ENCODE results near the gene RNU1-2.
A peak's percentile ranks its signal among the peaks of the same experiment; 100 is the strongest.
"Not testable (repeated sequence)": the region's sequence is repeated elsewhere in the genome, so short reads cannot be mapped to it uniquely, and the experiment has no call there.

RNU1-2 gene

DNA sequence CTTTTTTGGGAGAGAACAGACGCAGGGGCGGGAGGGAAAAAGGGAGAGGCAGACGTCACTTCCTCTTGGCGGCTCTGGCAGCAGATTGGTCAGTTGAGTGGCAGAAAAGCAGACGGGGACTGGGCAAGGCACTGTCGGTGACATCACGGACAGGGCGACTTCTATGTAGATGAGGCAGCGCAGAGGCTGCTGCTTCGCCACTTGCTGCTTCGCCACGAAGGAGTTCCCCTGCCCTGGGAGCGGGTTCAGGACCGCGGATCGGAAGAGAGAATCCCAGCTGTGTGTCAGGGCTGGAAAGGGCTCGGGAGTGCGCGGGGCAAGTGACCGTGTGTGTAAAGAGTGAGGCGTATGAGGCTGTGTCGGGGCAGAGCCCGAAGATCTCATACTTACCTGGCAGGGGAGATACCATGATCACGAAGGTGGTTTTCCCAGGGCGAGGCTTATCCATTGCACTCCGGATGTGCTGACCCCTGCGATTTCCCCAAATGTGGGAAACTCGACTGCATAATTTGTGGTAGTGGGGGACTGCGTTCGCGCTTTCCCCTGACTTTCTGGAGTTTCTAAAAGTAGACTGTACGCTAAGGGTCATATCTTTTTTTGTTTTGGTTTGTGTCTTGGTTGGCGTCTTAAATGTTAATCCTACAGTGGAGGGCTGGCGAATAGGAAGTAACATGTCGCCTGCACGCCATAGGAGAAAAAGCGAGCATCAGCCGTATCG, at the start of gene RNU1-2:
TSS of gene RNU1-2 (plus strand) at position 383 of the 718 bp plus-strand sequence.
- peak; percentile 71 for DNase-seq (ENCODE audit: low read depth)

- not testable (repeated sequence) for DNase-seq (ENCODE audit: low read depth)
Observed at GRCh38 chr1:16856201-16856600, 39.6 kb upstream of the RNU1-2 start.

GRCh38 chr1:16859167-16860041, 36.4 kb upstream of the RNU1-2 start:
- DNase-seq (ENCODE audit: low read depth) = not testable (repeated sequence)

DNA sequence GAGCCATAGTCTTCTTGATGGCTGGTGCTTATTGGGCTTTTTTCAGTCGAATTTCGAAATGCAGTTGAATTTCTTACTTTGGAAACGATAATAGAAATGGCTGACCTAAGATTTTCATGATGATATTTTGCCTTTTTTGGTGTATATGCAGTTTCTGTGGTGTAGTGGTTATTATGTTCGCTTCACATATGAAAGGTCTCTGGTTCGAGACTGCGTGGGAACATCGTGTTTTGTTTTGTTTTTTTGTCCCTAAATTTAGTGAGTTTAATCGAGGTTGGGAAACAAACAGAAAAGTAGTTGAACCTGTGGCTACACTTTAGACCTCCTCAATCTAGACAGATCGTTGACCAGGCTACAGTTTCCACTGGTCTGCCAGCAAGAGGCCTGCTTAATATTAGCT, 35.7 kb upstream of the RNU1-2 start:
- not testable (repeated sequence) for DNase-seq (ENCODE audit: low read depth)

DNA sequence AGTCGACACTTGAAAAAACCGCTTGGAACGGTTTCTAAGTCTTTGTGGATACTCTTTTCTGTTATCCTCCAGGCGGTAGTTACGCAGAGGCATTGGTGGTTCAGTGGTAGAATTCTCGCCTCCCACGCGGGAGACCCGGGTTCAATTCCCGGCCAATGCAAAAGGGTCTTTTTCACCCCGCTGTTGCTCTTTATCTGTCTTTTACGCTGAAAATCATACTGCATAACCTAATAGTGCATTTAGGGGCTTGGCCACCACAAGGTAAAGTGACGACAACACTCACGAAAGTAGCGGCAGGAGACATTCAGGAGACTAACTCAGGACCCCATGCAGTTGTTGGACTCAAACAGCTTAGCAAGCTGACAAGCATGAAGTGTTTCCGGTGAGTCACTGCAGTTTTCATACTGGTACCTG, 33.9 kb upstream of the RNU1-2 start:
- DNase-seq (ENCODE audit: low read depth) = not testable (repeated sequence)

DNA sequence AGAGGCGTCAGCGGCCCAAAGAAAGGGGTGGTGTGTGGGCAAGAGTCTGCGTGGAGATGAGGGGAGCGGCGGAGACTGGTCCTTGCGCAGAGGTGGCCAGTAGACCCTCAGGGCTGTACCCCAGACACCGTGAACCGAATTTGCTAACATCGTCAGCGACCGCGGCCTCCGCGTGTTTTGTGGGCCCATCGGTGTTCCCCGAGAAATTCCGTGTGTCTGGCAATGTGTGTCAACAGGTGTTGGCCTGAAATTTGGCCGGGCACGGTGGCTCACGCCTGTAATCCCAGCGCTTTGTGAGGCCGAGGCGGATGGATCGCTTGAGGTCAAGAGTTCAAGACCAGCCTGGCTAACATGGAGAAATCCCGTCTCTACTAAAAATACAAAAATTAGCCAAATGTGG, 33.4 kb upstream of the RNU1-2 start:
- not testable (repeated sequence) for DNase-seq (ENCODE audit: low read depth)

GRCh38 chr1:16863024-16863423, 32.8 kb upstream of the RNU1-2 start:
- DNase-seq (ENCODE audit: low read depth) = not testable (repeated sequence)

- DNase-seq (ENCODE audit: low read depth) = not testable (repeated sequence)
Observed at GRCh38 chr1:16866926-16867707, 28.7 kb upstream of the RNU1-2 start.

DNA sequence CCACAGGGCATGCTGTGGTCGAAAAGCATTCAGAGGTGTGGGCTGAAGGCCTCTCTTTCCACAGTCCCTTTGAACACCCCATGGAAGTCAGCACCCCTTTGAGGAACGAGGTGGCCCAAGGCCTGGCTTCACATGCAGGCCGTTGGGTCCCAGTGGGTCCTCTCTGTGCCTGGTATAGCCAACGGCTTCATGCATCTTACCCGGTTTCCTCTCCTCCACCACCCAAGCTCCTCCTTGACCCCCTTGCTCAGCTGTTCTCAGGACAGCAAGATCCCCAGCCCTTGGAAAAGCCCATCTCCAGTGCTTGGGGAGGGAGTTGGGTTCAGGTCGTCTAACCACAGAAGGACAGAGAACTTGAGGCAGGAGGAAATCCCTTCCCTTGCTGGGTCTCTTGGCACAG, 27.0 kb upstream of the RNU1-2 start:
- not testable (repeated sequence) for DNase-seq (ENCODE audit: low read depth)

- DNase-seq (ENCODE audit: low read depth) = not testable (repeated sequence)
Observed at GRCh38 chr1:16869996-16870395, 25.8 kb upstream of the RNU1-2 start.

- DNase-seq (ENCODE audit: low read depth) = not testable (repeated sequence)
Observed at GRCh38 chr1:16871171-16871570, 24.6 kb upstream of the RNU1-2 start.

DNA sequence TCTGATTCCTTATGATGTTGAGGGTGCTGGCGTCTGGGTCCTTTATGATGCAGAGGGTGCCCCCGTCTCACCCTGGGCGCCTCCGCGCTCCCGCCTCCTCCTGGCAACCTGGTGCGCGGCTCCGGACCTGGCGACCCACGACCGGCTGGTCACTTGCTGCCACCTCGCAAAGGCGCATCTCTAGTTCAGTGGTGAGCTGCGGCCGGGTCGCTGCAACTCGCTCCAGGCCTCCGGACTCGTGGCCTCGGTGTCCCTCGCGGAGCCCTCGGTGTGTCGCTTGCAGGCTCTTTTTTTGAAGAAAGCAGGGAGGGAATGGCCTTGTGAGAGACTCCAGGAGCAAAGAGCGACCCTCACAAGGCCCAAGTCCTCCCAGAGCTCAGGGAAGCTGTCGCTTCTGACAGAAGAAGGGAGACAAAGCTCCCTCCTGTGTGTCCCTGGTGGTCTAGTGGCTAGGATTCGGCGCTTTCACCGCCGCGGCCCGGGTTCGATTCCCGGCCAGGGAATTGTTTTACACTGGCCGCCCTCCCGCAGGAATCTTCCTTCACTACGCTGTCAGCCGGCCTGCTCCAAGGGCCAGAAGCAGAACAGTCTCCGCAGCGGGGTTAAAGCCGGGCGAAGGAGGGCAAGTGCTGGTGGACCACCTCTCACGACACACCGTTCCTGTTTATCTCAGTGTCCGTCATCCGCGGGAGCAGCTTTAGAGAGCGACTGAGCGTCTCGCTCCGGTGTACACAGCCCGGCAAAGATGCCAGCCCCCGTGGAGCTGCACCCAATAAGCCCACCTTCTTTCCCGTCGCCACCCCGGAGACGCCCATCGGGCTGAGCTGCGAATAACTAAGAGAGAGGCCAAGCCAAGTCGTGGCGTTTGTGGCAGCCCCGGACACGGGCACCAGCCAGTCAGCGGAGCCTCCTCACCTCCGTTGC, 23.4 kb upstream of the RNU1-2 start:
- DNase-seq (ENCODE audit: low read depth) = peak; percentile 55

- not testable (repeated sequence) for DNase-seq (ENCODE audit: low read depth)
Observed at GRCh38 chr1:16873076-16873879, 22.5 kb upstream of the RNU1-2 start.

- DNase-seq (ENCODE audit: low read depth) = not testable (repeated sequence)
Observed at GRCh38 chr1:16874968-16875765, 20.6 kb upstream of the RNU1-2 start.

DNA sequence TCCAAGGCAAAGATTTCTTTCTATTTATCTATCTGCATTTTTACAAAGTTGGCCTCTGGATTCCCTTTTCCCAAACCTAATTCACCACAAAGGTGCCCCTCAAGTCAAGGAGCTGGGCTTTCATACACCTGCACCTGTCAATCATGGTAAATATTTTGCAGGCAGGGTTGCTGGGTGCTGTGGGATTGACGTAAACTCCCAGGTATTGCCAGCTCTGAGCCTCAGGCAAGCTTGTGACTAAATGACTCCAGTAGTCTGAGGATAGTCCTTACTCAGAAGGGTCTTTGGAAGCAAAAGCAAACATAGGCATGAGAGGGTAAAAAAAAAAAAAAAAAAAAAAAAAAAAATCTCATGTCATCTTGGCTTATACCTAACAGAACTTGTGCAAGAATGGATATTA, 14.0 kb upstream of the RNU1-2 start:
- DNase-seq (ENCODE audit: low read depth) = not testable (repeated sequence)

GRCh38 chr1:16882986-16883385, 12.8 kb upstream of the RNU1-2 start:
- no peak for DNase-seq (ENCODE audit: low read depth)

DNA sequence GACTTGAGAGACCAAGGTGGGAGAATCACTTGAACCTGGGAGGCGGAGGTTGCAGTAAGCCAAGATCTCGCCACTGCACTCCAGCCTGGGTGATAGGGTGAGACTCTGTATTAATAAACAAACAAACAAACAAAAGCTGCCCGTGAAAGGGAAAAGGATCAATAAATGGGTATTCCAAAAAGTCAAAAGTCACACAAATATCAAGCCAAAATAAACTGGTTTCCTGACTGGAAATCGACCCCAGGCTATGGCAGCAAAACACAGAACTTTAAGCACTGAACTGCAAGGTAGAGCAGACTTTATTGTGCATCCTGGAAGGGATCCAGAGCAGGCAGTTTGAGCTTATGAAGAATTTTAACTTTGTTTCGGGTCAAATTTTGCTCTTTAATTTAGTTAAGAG, 11.3 kb upstream of the RNU1-2 start:
- not testable (repeated sequence) for DNase-seq (ENCODE audit: low read depth)

DNA sequence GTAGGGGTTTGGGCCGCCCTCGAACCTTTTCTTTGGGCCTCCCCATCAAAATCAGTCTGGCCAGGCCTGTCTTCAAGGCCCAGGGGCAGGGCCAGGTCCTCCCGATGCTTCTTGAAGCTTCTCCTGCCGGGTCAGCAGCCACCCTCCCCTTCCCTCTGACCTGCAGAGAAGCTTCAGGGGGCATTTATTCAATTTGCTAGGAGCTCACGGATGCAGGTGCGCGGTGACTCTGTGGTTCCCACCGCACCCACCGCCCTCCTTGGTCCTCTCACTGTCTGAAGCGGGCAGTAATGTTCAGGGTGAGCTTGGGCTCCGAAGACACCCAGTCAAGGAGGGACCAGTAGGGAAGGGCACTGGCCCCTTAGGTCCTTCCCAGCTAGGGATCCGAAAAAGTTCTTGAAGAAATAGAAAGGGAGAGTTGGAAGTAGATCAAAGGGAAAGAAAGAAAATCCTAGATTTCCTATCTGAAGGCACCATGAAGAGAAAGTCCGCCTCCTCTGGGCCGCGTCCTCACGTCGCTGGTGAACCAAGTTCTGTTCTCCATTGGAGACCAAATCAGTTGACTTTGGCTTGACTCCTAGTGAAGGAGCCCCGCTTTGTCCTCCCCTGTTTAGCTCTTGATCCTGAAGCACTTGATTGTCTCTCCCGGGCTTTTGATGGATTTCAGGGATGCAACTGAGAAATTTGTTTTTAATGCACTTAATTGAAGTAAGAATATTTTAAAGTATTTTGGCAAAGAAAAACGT, 8.7 kb upstream of the RNU1-2 start:
- no peak for DNase-seq (ENCODE audit: low read depth)
